GM12878 (cell line): ENCODE results near the gene TET2. TPM values are rescaled to one million over a fixed set of nuclear protein-coding genes. Genes with fewer than 3 reads are reported as not detected.

Source experiments
- ATAC-seq: fragments of 200-7000 bp; cut with Tn5 transposase; 3 replicates; pipeline ENCODE4 v1.9.1; 2020; ENCODE audit warnings: mild to moderate bottlenecking, moderate library complexity
- BruUV-seq: library from RNA; stranded (reverse); fragments of 400-500 nt; replicated peaks from 2 replicates; lab custom pipeline; 2021; lab: Mats Ljungman, UMichigan
- CTCF ChIA-PET: fragments of 300-600 bp; sonication (Branson Sonifier 250); formaldehyde crosslinking; extraction: SDS; loops from one replicate; lab custom pipeline; 2021; ENCODE audit warnings: inconsistent platforms; lab: Yijun Ruan, JAX
- POLR2A ChIA-PET: fragments of 350-600 bp; formaldehyde crosslinking; extraction: SDS; loops from one replicate; lab custom pipeline; 2021; ENCODE audit warnings: inconsistent platforms; lab: Charles Lee
- RAD21 ChIA-PET: fragments of 300-600 bp; sonication (Branson Sonifier 250); formaldehyde crosslinking; loops from one replicate; lab custom pipeline; 2023; ENCODE audit warnings: antibody characterized with exemption; ENCODE audit not compliant: unreplicated experiment; lab: Charles Lee
- SMC1A ChIA-PET: fragments of 300-600 bp; sonication (Branson Sonifier 250); formaldehyde crosslinking; loops from one replicate; lab custom pipeline; 2023; ENCODE audit not compliant: unreplicated experiment, uncharacterized antibody; lab: Charles Lee
- DNase-seq: peaks from one replicate; pipeline ENCODE4 v3.0.0-alpha.2; 2011; ENCODE audit warnings: low read depth, low spot score
- FAIRE-seq: peaks from 3 replicates; lab custom pipeline; 2011; peaks lifted over from hg19 to GRCh38; lab: Jason Lieb, UNC
- H2AFZ ChIP-seq: 2 replicates; pipeline ENCODE4 v1.6.0; 2011; ENCODE audit warnings: low read depth, low read length, control low read depth; ENCODE audit not compliant: control insufficient read depth
- H3K27ac ChIP-seq: 2 replicates; pipeline ENCODE4 v1.5.1; 2011; ENCODE audit warnings: control low read depth; ENCODE audit not compliant: control insufficient read depth, insufficient read depth
- H3K27me3 ChIP-seq, 2 experiments: replicated peaks in 1 of 2; 2 replicates each; pipeline versions ENCODE4 v1.6.0 to v1.6.1; 2011; ENCODE audit warnings: low read length in 1 of 2; ENCODE audit not compliant: control insufficient read depth in 2 of 2, insufficient read depth in 2 of 2
- H3K36me3 ChIP-seq, 2 experiments: 2 replicates each; pipeline ENCODE4 v1.5.1; 2011; ENCODE audit warnings: low read length in 1 of 2; ENCODE audit not compliant: control insufficient read depth in 2 of 2, insufficient read depth in 2 of 2
- H3K4me1 ChIP-seq: 2 replicates; pipeline ENCODE4 v1.6.1; 2011; ENCODE audit warnings: mild to moderate bottlenecking, low read length, moderate library complexity, mixed read lengths; ENCODE audit not compliant: control insufficient read depth, insufficient read depth
- H3K4me2 ChIP-seq: 2 replicates; pipeline ENCODE4 v1.6.0; 2011; ENCODE audit warnings: control low read depth; ENCODE audit not compliant: control insufficient read depth, insufficient read depth
- H3K4me3 ChIP-seq: fragments of 200-600 bp; sonication (generic); 2 replicates; pipeline ENCODE4 v1.5.1; 2016
- H3K79me2 ChIP-seq: 2 replicates; pipeline ENCODE4 v1.6.0; 2011; ENCODE audit warnings: low read length; ENCODE audit not compliant: control insufficient read depth, insufficient read depth
- H3K9ac ChIP-seq: 2 replicates; pipeline ENCODE4 v1.8.0; 2011; ENCODE audit warnings: low read length, control low read depth, mixed read lengths; ENCODE audit not compliant: control insufficient read depth, insufficient read depth
- H3K9me3 ChIP-seq: replicated peaks from 3 replicates; pipeline ENCODE4 v1.5.1; 2011; ENCODE audit warnings: mild to moderate bottlenecking, low read length; ENCODE audit not compliant: control insufficient read depth, insufficient read depth
- H4K20me1 ChIP-seq: 2 replicates; pipeline ENCODE4 v1.6.0; 2011; ENCODE audit not compliant: control insufficient read depth, insufficient read depth
- CREB1 ChIP-seq: IDR thresholded peaks from 2 replicates; pipeline ENCODE4 v1.6.1; 2012; ENCODE audit warnings: low read depth, mild to moderate bottlenecking, inconsistent platforms
- E2F4 ChIP-seq: IDR thresholded peaks from 2 replicates; pipeline ENCODE4 v1.6.1; 2012; ENCODE audit warnings: low read depth, low read length, improper control_type of control experiment
- EP300 ChIP-seq, 2 experiments: fragments of 150-350 bp in 1 of 2; IDR thresholded peaks; 2 replicates each; pipeline ENCODE4 v1.6.1; 2011 to 2012; ENCODE audit warnings: low read depth in 2 of 2, low read length in 2 of 2, borderline replicate concordance in 1 of 2, improper control_type of control experiment in 1 of 2, inconsistent platforms in 1 of 2; ENCODE audit not compliant: control insufficient read depth in 1 of 2
- HCFC1 ChIP-seq: fragments of 150-350 bp; IDR thresholded peaks from 2 replicates; pipeline ENCODE4 v1.6.1; 2014; ENCODE audit warnings: low read length
- IKZF1 ChIP-seq: fragments of 450-650 bp; conservative IDR thresholded peaks from 2 replicates; pipeline ENCODE4 v1.6.1; 2017; ENCODE audit warnings: antibody characterized with exemption, mild to moderate bottlenecking
- IKZF2 ChIP-seq, 2 experiments: fragments of 450-650 bp; IDR thresholded peaks; 2 replicates each; pipeline ENCODE4 v1.6.1; 2017; ENCODE audit warnings: mild to moderate bottlenecking in 2 of 2, moderate library complexity in 2 of 2
- MAX ChIP-seq: IDR thresholded peaks from 2 replicates; pipeline ENCODE4 v1.6.1; 2012; ENCODE audit warnings: low read depth, low read length, improper control_type of control experiment
- MXI1 ChIP-seq: fragments of 150-350 bp; IDR thresholded peaks from 2 replicates; pipeline ENCODE4 v1.6.1; 2011; ENCODE audit warnings: low read depth, mild to moderate bottlenecking, inconsistent platforms, low read length, improper control_type of control experiment
- NFIC ChIP-seq: IDR thresholded peaks from 2 replicates; pipeline ENCODE4 v1.6.1; 2012; ENCODE audit warnings: low read depth, mild to moderate bottlenecking, inconsistent platforms, low read length, moderate library complexity
- NKRF ChIP-seq: fragments of 450-650 bp; conservative IDR thresholded peaks from 2 replicates; pipeline ENCODE4 v1.6.1; 2017; ENCODE audit warnings: mild to moderate bottlenecking, moderate library complexity
- SREBF1 ChIP-seq: IDR thresholded peaks from 2 replicates; pipeline ENCODE4 v1.6.1; 2012; ENCODE audit warnings: mild to moderate bottlenecking, low read length
- STAT1 ChIP-seq: fragments of 450-650 bp; conservative IDR thresholded peaks from 2 replicates; pipeline ENCODE4 v1.6.1; 2014; ENCODE audit warnings: antibody characterized with exemption, mild to moderate bottlenecking
- TAF1 ChIP-seq: IDR thresholded peaks from 2 replicates; pipeline ENCODE4 v1.6.1; 2011; ENCODE audit warnings: mild to moderate bottlenecking, low read depth, low read length, borderline replicate concordance
- YY1 ChIP-seq: IDR thresholded peaks from 2 replicates; pipeline ENCODE4 v1.6.1; 2011; ENCODE audit warnings: low read depth, mild to moderate bottlenecking, low read length
- ZBED1 ChIP-seq: IDR thresholded peaks from 2 replicates; pipeline ENCODE4 v1.6.1; 2016; ENCODE audit warnings: borderline replicate concordance
- ZBTB4 ChIP-seq: fragments of 450-650 bp; formaldehyde crosslinking; IDR thresholded peaks from 2 replicates; pipeline ENCODE4 v1.4.0; 2022; ENCODE audit warnings: mild to moderate bottlenecking, moderate library complexity
- WGBS: methylation state at CpG from one replicate; pipeline ENCODE4 v1.1.6; 2016; ENCODE audit warnings: low lambda C conversion rate; ENCODE audit not compliant: insufficient replicate concordance, insufficient coverage; ENCODE audit errors: missing lambda C conversion rate; 5-methylcytosine and 5-hydroxymethylcytosine counted together
- in situ Hi-C: fragments of 300-500 bp; cut with MboI; formaldehyde crosslinking; loops from 9 replicates; pipeline ENCODE4 v1.14.3; 2018; ENCODE audit warnings: mixed read lengths
- intact Hi-C: fragments of 100-400 bp; cut with micrococcal nuclease; formaldehyde crosslinking; loops from one replicate; pipeline ENCODE4 v1.14.2; 2022; ENCODE audit not compliant: unreplicated experiment
- polyA plus RNA-seq, 11 experiments: library from polyadenylated mRNA; depleted of rRNA in 4 of 11; unstranded in 6 of 11; stranded (reverse) in 5 of 11; fragments of >200 nt; fragmentation: Nextera tagmentation in 4 of 11; fragmentation: Illumina TruSeq in 1 of 11; extraction: Ambion mirVana in 4 of 11; extraction: Trizol in 1 of 11; gene quantifications; 1 replicate in 1 of 11; 2 replicates in 10 of 11; pipeline versions ENCODE4 v1.2.1 to v1.2.3, GENCODE V29; 2011 to 2016; ENCODE audit warnings: inconsistent platforms in 2 of 11, missing spikeins in 2 of 11, low read depth in 1 of 11
- total RNA-seq, 4 experiments: library from RNA; depleted of rRNA in 3 of 4; stranded (reverse); fragments of >200 nt in 3 of 4; fragmentation: Illumina TruSeq in 1 of 4; extraction: Trizol in 1 of 4; gene quantifications; 2 replicates each; pipeline versions ENCODE4 v1.2.1 to v1.2.3, GENCODE V29; 2013 to 2021

The TET2 gene
- total and polyA plus RNA-seq, 10 of the 15 experiments (the other 5 are each of a cell fraction or from before 2014, with no cell fraction given) = 3.7 to 49.0 (median 27.5) TPM

GRCh38 chr4:105293360-105293759, 146.7 kb downstream of the TET2 start (continued):
- TF ChIP-seq NKRF (no peak), CREB1 (no peak), TAF1 (no peak), HCFC1 (no peak), MXI1 (no peak), NFIC (no peak), ZBED1 (no peak), SREBF1 (no peak), IKZF1 (no peak)
- TF ChIP-seq, all 136 proteins: peak for 0

GRCh38 chr4:105296672-105297071, 150.0 kb downstream of the TET2 start:
- intact Hi-C loops (no loop called here), in situ Hi-C loops (no loop called here)
- H3K4me3 ChIP-seq = no peak overlapping the region
- H3K9ac ChIP-seq = no peak overlapping the region
- H3K27me3 ChIP-seq = no peaks in the 10 kb centered on the region
- H3K4me1 ChIP-seq = no peaks in the 10 kb centered on the region
- RAD21 ChIA-PET = interaction anchor here (0.6 kb wide), 1 partner anchor 473 kb away, joined by 3 read pairs; no protein-coding TSS in a partner anchor
- POLR2A ChIA-PET = interaction anchor here (0.6 kb wide), 1 partner anchor 89 kb away, joined by 3 read pairs; no protein-coding TSS in a partner anchor
- H3K27ac ChIP-seq = no peak overlapping the region
- CTCF ChIA-PET = interaction anchor here (0.6 kb wide), 1 partner anchor 31 kb away, joined by 3 read pairs; no protein-coding TSS in a partner anchor
- H3K36me3 ChIP-seq = no peaks in the 10 kb centered on the region
- H4K20me1 ChIP-seq = no peaks in the 10 kb centered on the region
- ATAC-seq (no peak), FAIRE-seq (no peak), DNase-seq (no peak)
- H3K9me3 ChIP-seq = no peaks in the 10 kb centered on the region; the same call in 1 of the 3 replicates
- SMC1A ChIA-PET = interaction anchor here (0.6 to 1.3 kb wide), 3 partner anchors 8 to 44 kb away, joined by 3 to 7 read pairs (median 4); no protein-coding TSS in a partner anchor
- no TSS peak for BruUV-seq
- no peak overlapping the region for H3K4me2 ChIP-seq
- no peak overlapping the region for H2AFZ ChIP-seq
- no peaks in the 10 kb centered on the region for H3K79me2 ChIP-seq
- WGBS = 90% methylated on average over 6 of the region's 6 CpGs
- no peak for TF ChIP-seq MAX
- TF ChIP-seq YY1 = no peak
- TF ChIP-seq EP300 (IDR thresholded peaks at IDR 0.05; ENCODE audit: borderline replicate concordance in 1 of 2, control insufficient read depth in 1 of 2, low read depth in 2 of 2, low read length in 2 of 2) = no peak
- no peak for TF ChIP-seq STAT1
- no peak for TF ChIP-seq E2F4
- TF ChIP-seq ZBTB4 (CRISPR knock-in tag) = no peak
- TF ChIP-seq IKZF2 (IDR thresholded peaks at IDR 0.05) = no peak
